AG09309 (cell line): ENCODE measurements around the gene EBF4.

Experiments
- DNase-seq: peaks from one replicate; pipeline ENCODE4 v3.0.0-alpha.2; 2010; ENCODE audit warnings: low read depth
- H3K4me3 ChIP-seq: 2 replicates; pipeline ENCODE4 v1.5.1; 2011; ENCODE audit warnings: mild to moderate bottlenecking, low read depth, low read length, moderate library complexity; ENCODE audit not compliant: control insufficient read depth
- CTCF ChIP-seq: IDR thresholded peaks from 2 replicates; pipeline ENCODE4 v1.5.1; 2011; ENCODE audit warnings: mild to moderate bottlenecking, low read depth, low read length, inconsistent platforms; ENCODE audit not compliant: insufficient read depth, control insufficient read depth; ENCODE audit errors: missing control alignments

Gene EBF4

GRCh38 chr20:2729791-2730190 is 37.2 kb downstream of the EBF4 start:
- no peak overlapping the region for H3K4me3 ChIP-seq
- no peak for TF ChIP-seq CTCF
- no peak for DNase-seq

- TF ChIP-seq CTCF, result no peak
- no peak for DNase-seq
- no peak overlapping the region for H3K4me3 ChIP-seq
These were observed 42.3 kb downstream of the EBF4 start for GRCh38 chr20:2734899-2735298.

- no peak for TF ChIP-seq CTCF
- DNase-seq, result no peak
- H3K4me3 ChIP-seq, result no peak overlapping the region
These were observed 43.9 kb downstream of the EBF4 start for GRCh38 chr20:2736441-2736840.

- TF ChIP-seq CTCF, result no peak
- no peak for DNase-seq
- H3K4me3 ChIP-seq, result no peak overlapping the region
These were observed 45.9 kb downstream of the EBF4 start for GRCh38 chr20:2738331-2739041.

- no peak for TF ChIP-seq CTCF
- H3K4me3 ChIP-seq, result no peak overlapping the region
- no peak for DNase-seq
These were observed 46.4 kb downstream of the EBF4 start for GRCh38 chr20:2739042-2739398.

GRCh38 chr20:2740702-2741101 is 48.1 kb downstream of the EBF4 start:
- TF ChIP-seq CTCF, result no peak
- DNase-seq, result no peak
- no peak overlapping the region for H3K4me3 ChIP-seq

- no peak for DNase-seq
- no peak overlapping the region for H3K4me3 ChIP-seq
- TF ChIP-seq CTCF, result no peak
These were observed 48.9 kb downstream of the EBF4 start for GRCh38 chr20:2741463-2741862.
